H9 (cell line): Measurements from ENCODE around the gene CDIPT. TPM values are rescaled to one million over a fixed set of nuclear protein-coding genes. Genes with fewer than 3 reads are reported as not detected.
A peak's percentile ranks its signal among the peaks of the same experiment; 100 is the strongest.

Experiments used
- DNase-seq: peaks from one replicate; pipeline ENCODE4 v3.0.0-alpha.2; 2017
- H2AFZ ChIP-seq: one replicate; pipeline ENCODE4 v1.6.1; 2013; ENCODE audit warnings: mild to moderate bottlenecking, low read length, control low read depth, moderate library complexity
- H2AK5ac ChIP-seq: 2 replicates; pipeline ENCODE4 v1.6.1; 2013; ENCODE audit warnings: low read length, control low read depth, mixed read lengths; ENCODE audit not compliant: insufficient read length
- H2BK120ac ChIP-seq: one replicate; pipeline ENCODE4 v1.6.1; 2013; ENCODE audit warnings: low read depth, mild to moderate bottlenecking, low read length, control low read depth, inconsistent platforms; ENCODE audit not compliant: poor library complexity, severe bottlenecking
- H2BK12ac ChIP-seq: 2 replicates; pipeline ENCODE4 v1.6.1; 2013; ENCODE audit warnings: low read length, control low read depth, mixed read lengths, low read depth; ENCODE audit not compliant: insufficient read length
- H2BK15ac ChIP-seq: 2 replicates; pipeline ENCODE4 v1.6.1; 2013; ENCODE audit warnings: low read depth, low read length, control low read depth
- H2BK20ac ChIP-seq: one replicate; pipeline ENCODE4 v1.6.1; 2013; ENCODE audit warnings: low read depth, mild to moderate bottlenecking, low read length, control low read depth, inconsistent platforms; ENCODE audit not compliant: poor library complexity, severe bottlenecking
- H2BK5ac ChIP-seq: 2 replicates; pipeline ENCODE4 v1.6.1; 2013; ENCODE audit warnings: low read length, control low read depth, mixed read lengths; ENCODE audit not compliant: insufficient read length
- H3K14ac ChIP-seq: 2 replicates; pipeline ENCODE4 v1.6.1; 2013; ENCODE audit warnings: low read length, control low read depth; ENCODE audit not compliant: insufficient read depth
- H3K18ac ChIP-seq: 2 replicates; pipeline ENCODE4 v1.6.1; 2013; ENCODE audit warnings: low read depth, mild to moderate bottlenecking, mixed read lengths, low read length, control low read depth; ENCODE audit not compliant: insufficient read length
- H3K23ac ChIP-seq: 2 replicates; pipeline ENCODE4 v1.6.1; 2013; ENCODE audit warnings: low read length, control low read depth, mixed read lengths, low read depth; ENCODE audit not compliant: insufficient read length
- H3K23me2 ChIP-seq: 2 replicates; pipeline ENCODE4 v1.6.1; 2013; ENCODE audit warnings: low read depth, mild to moderate bottlenecking, mixed read lengths, low read length, control low read depth; ENCODE audit not compliant: insufficient read length, poor library complexity, severe bottlenecking
- H3K27ac ChIP-seq: 2 replicates; pipeline ENCODE4 v1.5.1; 2013; ENCODE audit warnings: low read length, control low read depth, mixed read lengths, low read depth; ENCODE audit not compliant: insufficient read length
- H3K27me3 ChIP-seq: 2 replicates; pipeline ENCODE4 v1.6.1; 2013; ENCODE audit warnings: low read length, control low read depth, inconsistent platforms; ENCODE audit not compliant: insufficient read depth
- H3K4ac ChIP-seq: 2 replicates; pipeline ENCODE4 v1.6.1; 2013; ENCODE audit warnings: low read depth, mild to moderate bottlenecking, control low read depth, inconsistent platforms, low read length, moderate library complexity
- H3K4me1 ChIP-seq: 2 replicates; pipeline ENCODE4 v1.6.1; 2013; ENCODE audit warnings: low read length, control low read depth, inconsistent platforms; ENCODE audit not compliant: insufficient read depth
- H3K4me2 ChIP-seq: 2 replicates; pipeline ENCODE4 v1.6.1; 2013; ENCODE audit warnings: low read length, control low read depth, mixed read lengths; ENCODE audit not compliant: insufficient read length, insufficient read depth
- H3K56ac ChIP-seq: 2 replicates; pipeline ENCODE4 v1.6.1; 2013; ENCODE audit warnings: low read depth, mild to moderate bottlenecking, mixed read lengths, low read length, control low read depth; ENCODE audit not compliant: insufficient read length
- H3K79me1 ChIP-seq: 2 replicates; pipeline ENCODE4 v1.6.1; 2013; ENCODE audit warnings: low read depth, mild to moderate bottlenecking, moderate library complexity, low read length, control low read depth, inconsistent platforms; ENCODE audit not compliant: insufficient read depth, poor library complexity, severe bottlenecking
- H3K79me2 ChIP-seq: 2 replicates; pipeline ENCODE4 v1.6.1; 2013; ENCODE audit warnings: low read length, control low read depth, inconsistent platforms; ENCODE audit not compliant: insufficient read depth
- H3K9ac ChIP-seq: 2 replicates; pipeline ENCODE4 v1.6.1; 2013; ENCODE audit warnings: low read length, control low read depth, mixed read lengths; ENCODE audit not compliant: insufficient read length; ENCODE audit errors: extremely low read depth
- H3K9me3 ChIP-seq: one replicate; pipeline ENCODE4 v1.6.1; 2013; ENCODE audit warnings: low read depth, low read length, inconsistent platforms; ENCODE audit not compliant: control insufficient read depth
- H3T11ph ChIP-seq: one replicate; pipeline ENCODE4 v1.6.1; 2013; ENCODE audit warnings: mild to moderate bottlenecking, low read length, control low read depth, inconsistent platforms
- H4K20me1 ChIP-seq: one replicate; pipeline ENCODE4 v1.6.1; 2013; ENCODE audit not compliant: control insufficient read depth, insufficient read length, insufficient read depth
- H4K5ac ChIP-seq: 2 replicates; pipeline ENCODE4 v1.6.1; 2013; ENCODE audit warnings: low read depth, mild to moderate bottlenecking, mixed read lengths, low read length, control low read depth; ENCODE audit not compliant: insufficient read length
- H4K8ac ChIP-seq: replicated peaks from 2 replicates; pipeline ENCODE4 v1.6.1; 2013; ENCODE audit warnings: low read length, control low read depth, mixed read lengths, low read depth; ENCODE audit not compliant: insufficient read length
- H4K91ac ChIP-seq: 2 replicates; pipeline ENCODE4 v1.6.1; 2013; ENCODE audit warnings: low read depth, mild to moderate bottlenecking, moderate library complexity, mixed read lengths, low read length, control low read depth; ENCODE audit not compliant: insufficient read length
- H3K27ac Mint-ChIP-seq, 3 experiments: 2 replicates in 2 of 3; 3 replicates in 1 of 3; pipeline ENCODE4 v1.8.0; 2020 to 2021; ENCODE audit warnings: mixed read lengths in 3 of 3, mild to moderate bottlenecking in 1 of 3, moderate library complexity in 1 of 3
- H3K27me3 Mint-ChIP-seq: 2 replicates; pipeline ENCODE4 v1.8.0; 2021; ENCODE audit warnings: low read depth, mild to moderate bottlenecking, moderate library complexity, mixed read lengths
- H3K36me3 Mint-ChIP-seq, 3 experiments: 2 replicates in 2 of 3; 3 replicates in 1 of 3; pipeline ENCODE4 v1.8.0; 2020 to 2021; ENCODE audit warnings: low read depth in 3 of 3, mixed read lengths in 3 of 3; ENCODE audit not compliant: insufficient read depth in 1 of 3
- H3K4me1 Mint-ChIP-seq, 2 experiments: 2 replicates each; pipeline ENCODE4 v1.8.0; 2020; ENCODE audit warnings: mixed read lengths in 2 of 2
- H3K4me3 Mint-ChIP-seq, 2 experiments: 2 replicates in 1 of 2; 3 replicates in 1 of 2; pipeline ENCODE4 v1.8.0; 2020 to 2021; ENCODE audit warnings: mild to moderate bottlenecking in 2 of 2, mixed read lengths in 2 of 2, moderate library complexity in 1 of 2
- H3K9me3 Mint-ChIP-seq, 2 experiments: 2 replicates in 1 of 2; 3 replicates in 1 of 2; pipeline ENCODE4 v1.8.0; 2020; ENCODE audit warnings: mild to moderate bottlenecking in 2 of 2, mixed read lengths in 2 of 2, moderate library complexity in 1 of 2
- CTCF ChIP-seq: fragments of 200-600 bp; sonication (generic); conservative IDR thresholded peaks from 3 replicates; pipeline ENCODE4 v1.8.0; 2021; ENCODE audit warnings: antibody characterized with exemption, mild to moderate bottlenecking
- WGBS: extraction: QIAGEN DNeasy Blood & Tissue Kit; methylation state at CpG from one replicate; pipeline ENCODE4 v1.1.7; 2013; ENCODE audit warnings: missing lambda C conversion rate, low lambda C conversion rate, mixed read lengths; ENCODE audit not compliant: insufficient read length; ENCODE audit errors: extremely low coverage; 5-methylcytosine and 5-hydroxymethylcytosine counted together
- total RNA-seq: library from RNA; stranded (reverse); gene quantifications from 2 replicates; pipeline ENCODE4 v1.2.1, GENCODE V29; 2021

Gene CDIPT
- total RNA-seq, 1 experiment from 2014 or later = 70.6 TPM

DNA sequence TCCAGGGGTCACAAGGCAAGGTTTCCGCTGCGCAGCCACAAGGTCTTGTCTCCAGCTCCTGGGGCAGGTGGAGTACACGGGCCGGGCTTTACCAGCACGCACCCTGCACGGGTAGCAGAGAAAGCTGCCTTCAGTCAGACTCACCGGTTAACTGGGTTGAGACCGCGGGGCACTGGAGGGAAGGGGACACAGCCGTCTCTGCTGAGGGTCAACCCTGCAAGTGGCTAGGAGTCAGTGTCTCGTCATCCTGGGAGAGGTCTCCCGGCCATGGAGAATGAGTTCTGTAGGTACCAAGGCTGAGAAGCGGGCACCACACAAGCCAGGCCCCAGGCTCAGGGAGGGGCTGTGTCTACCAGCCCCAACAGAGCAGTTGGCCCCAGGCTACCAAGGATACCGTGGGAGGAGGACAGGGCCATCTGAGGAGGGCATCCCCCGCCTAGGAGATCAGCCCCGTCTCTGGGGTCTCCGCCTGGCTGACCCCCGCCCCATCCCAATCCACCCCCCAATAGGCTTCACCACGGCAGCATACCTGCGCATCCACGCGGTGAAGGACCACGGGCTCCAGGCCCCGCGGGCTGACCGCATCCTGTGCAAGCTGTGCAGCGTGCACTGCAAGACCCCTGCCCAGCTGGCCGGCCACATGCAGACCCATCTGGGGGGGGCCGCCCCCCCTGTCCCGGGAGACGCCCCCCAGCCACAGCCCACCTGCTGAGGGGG lies 53.8 kb downstream of the CDIPT start:
- H2BK5ac ChIP-seq = no peak overlapping the region
- H3K23ac ChIP-seq = no peak overlapping the region
- no peak for TF ChIP-seq CTCF
- no peak overlapping the region for H3K18ac ChIP-seq
- H3K79me2 ChIP-seq = peaks cover 2% of the 10 kb centered on the region; the same call in 1 of the 2 replicates
- H3T11ph ChIP-seq = no peak overlapping the region
- no peak overlapping the region for H3K9ac ChIP-seq
- peak overlapping the region in 2 of 3 experiments; percentile 70 to 98; a peak in 4 of 7 replicates for H3K27ac Mint-ChIP-seq
- H2AFZ ChIP-seq = no peak overlapping the region
- no peak overlapping the region for H4K91ac ChIP-seq
- no peak overlapping the region for H2AK5ac ChIP-seq
- H3K4me2 ChIP-seq = peak overlapping the region; percentile 85
- H4K8ac ChIP-seq = no peak overlapping the region
- no peak overlapping the region; the same call in 1 of the 2 replicates for H3K14ac ChIP-seq
- no peak overlapping the region for H2BK12ac ChIP-seq
- no peaks in the 10 kb centered on the region for H3K9me3 ChIP-seq
- peaks cover 42% of the 10 kb centered on the region for H3K23me2 ChIP-seq
- peaks cover 6% of the 10 kb centered on the region; the same call in 1 of the 2 replicates for H3K4me1 ChIP-seq
- no peak for DNase-seq
- H3K4me1 Mint-ChIP-seq = peaks cover 45 to 57% of the 10 kb centered on the region in 2 experiments
- H4K5ac ChIP-seq = no peak overlapping the region
- WGBS = no CpG with 5 or more reads among the region's 31 CpGs
- H2BK120ac ChIP-seq = no peak overlapping the region
- H3K56ac ChIP-seq = no peak overlapping the region
- no peak overlapping the region for H2BK15ac ChIP-seq
- peak overlapping the region; percentile 85 for H3K4me3 Mint-ChIP-seq
- H2BK20ac ChIP-seq = no peak overlapping the region
- no peak overlapping the region for H3K4ac ChIP-seq
- no peaks in the 10 kb centered on the region for H4K20me1 ChIP-seq
- no peaks in the 10 kb centered on the region; the same call in 1 of the 2 replicates for H3K27me3 Mint-ChIP-seq
- H3K9me3 Mint-ChIP-seq = no peaks in the 10 kb centered on the region; a peak in 1 of 5 replicates
- H3K36me3 Mint-ChIP-seq = peaks cover 12 to 37% (median 13%) of the 10 kb centered on the region in 3 experiments
- no peaks in the 10 kb centered on the region for H3K27me3 ChIP-seq
- no peak overlapping the region for H3K27ac ChIP-seq
- H3K79me1 ChIP-seq = no peaks in the 10 kb centered on the region

Other genes starting within 250 kb of the CDIPT start
- 0.77 and 1.1 TPM in 2 replicates for gene SPN, start 200.0 kb downstream of the CDIPT start, total RNA-seq
- 107 TPM in 2 replicates for gene QPRT, start 184.0 kb downstream of the CDIPT start, total RNA-seq
- not detected in 2 replicates for gene C16orf54, start 117.2 kb downstream of the CDIPT start, total RNA-seq
- not detected in 2 replicates for gene ZG16, start 85.0 kb downstream of the CDIPT start, total RNA-seq
- 148 and 151 TPM in 2 replicates for gene KIF22, start 72.5 kb downstream of the CDIPT start, total RNA-seq
- 412 and 414 TPM in 2 replicates for gene MAZ, start 56.7 kb downstream of the CDIPT start, total RNA-seq
- gene PRRT2, start 51.0 kb downstream of the CDIPT start, total RNA-seq = 10.7 and 14.6 TPM in 2 replicates
- 65.3 and 67.8 TPM in 2 replicates for gene PAGR1, start 47.1 kb downstream of the CDIPT start, total RNA-seq
- gene MVP, start 42.8 kb downstream of the CDIPT start, total RNA-seq = 2.5 and 3.1 TPM in 2 replicates
- gene SEZ6L2, start 36.3 kb upstream of the CDIPT start, total RNA-seq = 44.7 and 50.8 TPM in 2 replicates
- gene ASPHD1, start 37.3 kb upstream of the CDIPT start, total RNA-seq = 16.7 and 17.9 TPM in 2 replicates
- 16.8 and 18.3 TPM in 2 replicates for gene KCTD13, start 63.0 kb upstream of the CDIPT start, total RNA-seq
- 82.1 and 89.1 TPM in 2 replicates for gene TMEM219, start 98.9 kb upstream of the CDIPT start, total RNA-seq
- 43.1 and 43.9 TPM in 2 replicates for gene TAOK2, start 110.6 kb upstream of the CDIPT start, total RNA-seq
- 18.5 and 21.6 TPM in 2 replicates for gene HIRIP3, start 132.4 kb upstream of the CDIPT start, total RNA-seq
- 94.1 and 101 TPM in 2 replicates for gene INO80E, start 133.0 kb upstream of the CDIPT start, total RNA-seq
- gene DOC2A, start 147.8 kb upstream of the CDIPT start, total RNA-seq = 10.2 and 12.2 TPM in 2 replicates
- not detected in 2 replicates for gene C16orf92, start 160.0 kb upstream of the CDIPT start, total RNA-seq
- 20.9 and 22.3 TPM in 2 replicates for gene TLCD3B, start 168.0 kb upstream of the CDIPT start, total RNA-seq
- gene ALDOA, start 202.5 kb upstream of the CDIPT start, total RNA-seq = 1,356 and 1,375 TPM in 2 replicates
- 162 and 163 TPM in 2 replicates for gene PPP4C, start 212.8 kb upstream of the CDIPT start, total RNA-seq
- gene TBX6, start 228.7 kb upstream of the CDIPT start, total RNA-seq = 1.6 and 1.9 TPM in 2 replicates
- 26.3 and 27.5 TPM in 2 replicates for gene YPEL3, start 233.0 kb upstream of the CDIPT start, total RNA-seq